Mucosa of descending colon (tissue), 3 donors: ENCODE measurements around the gene SNED1. TPM values are rescaled to one million over a fixed set of nuclear protein-coding genes. Genes with fewer than 3 reads are reported as not detected.

Source experiments
- ATAC-seq: fragments of 200-7000 bp; cut with Tn5 transposase; one replicate; pipeline ENCODE4 v1.9.1; 2020; ENCODE audit warnings: mild to moderate bottlenecking, moderate library complexity
- DNase-seq, 3 donors: peaks; one replicate each; pipeline ENCODE4 v3.0.0-alpha.2; 2020
- H3K36me3 ChIP-seq: fragments of 200-600 bp; one replicate; pipeline ENCODE4 v1.8.0; 2021; ENCODE audit warnings: low read depth, mild to moderate bottlenecking
- H3K4me1 ChIP-seq: fragments of 200-600 bp; one replicate; pipeline ENCODE4 v1.8.0; 2021; ENCODE audit warnings: low read depth, mild to moderate bottlenecking
- H3K4me3 ChIP-seq: fragments of 200-600 bp; one replicate; pipeline ENCODE4 v1.8.0; 2021; ENCODE audit warnings: mild to moderate bottlenecking
- H3K9me3 ChIP-seq: fragments of 200-600 bp; one replicate; pipeline ENCODE4 v1.8.0; 2021; ENCODE audit warnings: mild to moderate bottlenecking
- CTCF ChIP-seq: fragments of 200-600 bp; IDR thresholded peaks from one replicate; pipeline ENCODE4 v1.8.0; 2022; ENCODE audit warnings: antibody characterized with exemption, mild to moderate bottlenecking
- intact Hi-C, 2 donors: fragments of 100-400 bp; cut with DNase I in 1 of 2; cut with micrococcal nuclease in 1 of 2; formaldehyde crosslinking; loops; one replicate each; pipeline versions ENCODE4 v1.11.0 to v1.11.1; 2022; cut with DNase I, micrococcal nuclease
- total RNA-seq, 3 donors: library from RNA; stranded (reverse); fragmentation: NEBNext Ultra II Directional in 2 of 3; extraction: Animal tissue kit (Norgen Biotek cat#: 25700) in 2 of 3; gene quantifications; one replicate each; pipeline versions ENCODE4 v1.2.1 to v1.2.4, GENCODE V29; 2021 to 2023
- donor health status: DM: no; HTN: no; CAD: no; lungs with moderate emphysema.
- donor health status: DM: no; HTN: no; CAD: no.
- donor health status: DM: no; HTN: yes; CAD: no.

SNED1 gene
- total RNA-seq, 3 donors from 2014 or later: 7.0 to 16.3 (median 14.1) TPM

- H3K4me3 ChIP-seq: no peak overlapping the region
- no peaks in the 10 kb centered on the region for H3K36me3 ChIP-seq
- intact Hi-C loops: no loop called here
- H3K4me1 ChIP-seq: no peaks in the 10 kb centered on the region
- peaks cover 5% of the 10 kb centered on the region for H3K9me3 ChIP-seq
- ATAC-seq (no peak), DNase-seq (no peak)
- no peak for TF ChIP-seq CTCF
Observed at GRCh38 chr2:241048949-241049343, 50.5 kb downstream of the SNED1 start.

- no peak overlapping the region for H3K4me3 ChIP-seq
- no peak for DNase-seq
- H3K9me3 ChIP-seq: peaks cover 3% of the 10 kb centered on the region
- H3K4me1 ChIP-seq: no peaks in the 10 kb centered on the region
- intact Hi-C loops: no loop called here
- H3K36me3 ChIP-seq: no peaks in the 10 kb centered on the region
- no peak for TF ChIP-seq CTCF
- ATAC-seq: no peak
Observed at GRCh38 chr2:241049739-241050623, 51.6 kb downstream of the SNED1 start.

GRCh38 chr2:241050624-241051577 is 52.5 kb downstream of the SNED1 start:
- TF ChIP-seq CTCF: no peak
- intact Hi-C loops: no loop called here
- Histone ChIP-seq H3K36me3 (no peaks in the 10 kb centered on the region), H3K9me3 (no peaks in the 10 kb centered on the region), H3K4me1 (no peaks in the 10 kb centered on the region), H3K4me3 (no peak overlapping the region)
- ATAC-seq (no peak), DNase-seq (peak in 1 of 3 donors; percentile 15)

- no peak for TF ChIP-seq CTCF
- Histone ChIP-seq H3K9me3 (no peaks in the 10 kb centered on the region), H3K4me3 (no peak overlapping the region), H3K4me1 (no peaks in the 10 kb centered on the region), H3K36me3 (no peaks in the 10 kb centered on the region)
- DNase-seq (peak in 1 of 3 donors; percentile 42), ATAC-seq (peak; percentile 10)
- intact Hi-C loops: no loop called here
Observed at GRCh38 chr2:241051578-241052487, 53.4 kb downstream of the SNED1 start.
